Measurements from ENCODE around the gene LRRC25. TPM values are rescaled to one million over a fixed set of nuclear protein-coding genes. Genes with fewer than 3 reads are reported as not detected.

The LRRC25 gene
- total RNA-seq, 1 experiment from 2014 or later, result not detected

- CTCF ChIA-PET, result interaction anchor here (0.6 kb wide), 2 partner anchors 66 to 105 kb away, joined by 3 to 7 read pairs; no protein-coding TSS in a partner anchor
- Mint-ChIP-seq H3K4me1 (ENCODE audit: insufficient read depth, unreplicated experiment) (peaks cover 4% of the 10 kb centered on the region), H3K27me3 (ENCODE audit: insufficient read depth, unreplicated experiment) (no peaks in the 10 kb centered on the region), H3K36me3 (ENCODE audit: insufficient read depth, unreplicated experiment) (peaks cover 19% of the 10 kb centered on the region), H3K4me3 (ENCODE audit: unreplicated experiment) (no peak overlapping the region), H3K27ac (ENCODE audit: low read depth, unreplicated experiment) (no peak overlapping the region), H3K9me3 (ENCODE audit: unreplicated experiment) (no peaks in the 10 kb centered on the region)
- POLR2A ChIA-PET, result no interaction called here
- intact Hi-C loops (cut with micrococcal nuclease), result no loop called here
- TF ChIP-seq, protein P1, sequence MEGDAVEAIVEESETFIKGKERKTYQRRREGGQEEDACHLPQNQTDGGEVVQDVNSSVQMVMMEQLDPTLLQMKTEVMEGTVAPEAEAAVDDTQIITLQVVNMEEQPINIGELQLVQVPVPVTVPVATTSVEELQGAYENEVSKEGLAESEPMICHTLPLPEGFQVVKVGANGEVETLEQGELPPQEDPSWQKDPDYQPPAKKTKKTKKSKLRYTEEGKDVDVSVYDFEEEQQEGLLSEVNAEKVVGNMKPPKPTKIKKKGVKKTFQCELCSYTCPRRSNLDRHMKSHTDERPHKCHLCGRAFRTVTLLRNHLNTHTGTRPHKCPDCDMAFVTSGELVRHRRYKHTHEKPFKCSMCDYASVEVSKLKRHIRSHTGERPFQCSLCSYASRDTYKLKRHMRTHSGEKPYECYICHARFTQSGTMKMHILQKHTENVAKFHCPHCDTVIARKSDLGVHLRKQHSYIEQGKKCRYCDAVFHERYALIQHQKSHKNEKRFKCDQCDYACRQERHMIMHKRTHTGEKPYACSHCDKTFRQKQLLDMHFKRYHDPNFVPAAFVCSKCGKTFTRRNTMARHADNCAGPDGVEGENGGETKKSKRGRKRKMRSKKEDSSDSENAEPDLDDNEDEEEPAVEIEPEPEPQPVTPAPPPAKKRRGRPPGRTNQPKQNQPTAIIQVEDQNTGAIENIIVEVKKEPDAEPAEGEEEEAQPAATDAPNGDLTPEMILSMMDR (IDR thresholded peaks at IDR 0.05; ENCODE audit: unreplicated experiment), result no peak
- BruUV-seq (replicated peaks), result no TSS peak
- DNase-seq (ENCODE audit: unreplicated experiment), result no peak
Measured at GRCh38 chr19:18433735-18434398, 36.4 kb upstream of the LRRC25 start.

DNA sequence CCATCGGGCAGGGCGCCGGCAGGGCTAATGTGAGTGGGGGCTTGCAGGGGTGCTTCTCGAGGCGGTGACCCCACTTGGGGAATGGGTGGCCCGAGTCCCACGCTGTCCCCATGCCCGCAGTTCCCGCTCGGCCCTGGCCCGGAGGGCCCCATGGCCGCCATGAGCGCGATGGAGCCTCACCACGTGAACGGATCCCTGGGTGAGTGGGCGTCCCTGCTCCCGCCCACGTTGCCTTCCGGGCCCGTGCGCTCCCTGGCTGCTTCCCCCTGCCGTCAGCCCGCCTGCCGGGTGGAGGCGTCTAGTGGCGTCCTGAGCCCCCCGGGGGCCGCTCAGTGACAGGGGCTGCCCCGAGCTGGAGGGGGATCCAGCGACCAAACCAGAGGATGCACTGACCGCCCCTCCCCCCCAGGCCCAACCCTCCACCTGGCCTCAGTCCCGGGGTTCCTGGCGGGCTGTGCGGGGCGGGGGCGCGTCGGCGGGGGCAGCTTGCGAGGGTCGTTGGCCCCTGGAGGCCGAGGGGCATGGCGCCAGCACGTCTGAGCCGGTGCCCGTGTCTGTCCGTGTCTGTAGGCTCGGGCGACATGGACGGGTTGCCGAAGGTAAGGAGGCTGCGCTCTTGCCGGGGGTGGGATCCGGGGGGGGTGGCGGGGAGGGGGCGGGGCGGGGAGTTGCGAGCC, 35.7 kb upstream of the LRRC25 start:
- no peak overlapping the region for H3K27ac Mint-ChIP-seq (ENCODE audit: low read depth, unreplicated experiment)
- ChIA-PET POLR2A (no interaction called here), CTCF (no interaction called here)
- H3K36me3 Mint-ChIP-seq (ENCODE audit: insufficient read depth, unreplicated experiment), result peaks cover 19% of the 10 kb centered on the region
- intact Hi-C loops (cut with micrococcal nuclease), result no loop called here
- no TSS peak for BruUV-seq (replicated peaks)
- no peaks in the 10 kb centered on the region for H3K4me1 Mint-ChIP-seq (ENCODE audit: insufficient read depth, unreplicated experiment)
- DNase-seq (ENCODE audit: unreplicated experiment), result no peak
- H3K9me3 Mint-ChIP-seq (ENCODE audit: unreplicated experiment), result no peaks in the 10 kb centered on the region
- no peak overlapping the region for H3K4me3 Mint-ChIP-seq (ENCODE audit: unreplicated experiment)
- H3K27me3 Mint-ChIP-seq (ENCODE audit: insufficient read depth, unreplicated experiment), result no peaks in the 10 kb centered on the region
- TF ChIP-seq, protein P1 (IDR thresholded peaks at IDR 0.05; ENCODE audit: unreplicated experiment), result no peak

DNA sequence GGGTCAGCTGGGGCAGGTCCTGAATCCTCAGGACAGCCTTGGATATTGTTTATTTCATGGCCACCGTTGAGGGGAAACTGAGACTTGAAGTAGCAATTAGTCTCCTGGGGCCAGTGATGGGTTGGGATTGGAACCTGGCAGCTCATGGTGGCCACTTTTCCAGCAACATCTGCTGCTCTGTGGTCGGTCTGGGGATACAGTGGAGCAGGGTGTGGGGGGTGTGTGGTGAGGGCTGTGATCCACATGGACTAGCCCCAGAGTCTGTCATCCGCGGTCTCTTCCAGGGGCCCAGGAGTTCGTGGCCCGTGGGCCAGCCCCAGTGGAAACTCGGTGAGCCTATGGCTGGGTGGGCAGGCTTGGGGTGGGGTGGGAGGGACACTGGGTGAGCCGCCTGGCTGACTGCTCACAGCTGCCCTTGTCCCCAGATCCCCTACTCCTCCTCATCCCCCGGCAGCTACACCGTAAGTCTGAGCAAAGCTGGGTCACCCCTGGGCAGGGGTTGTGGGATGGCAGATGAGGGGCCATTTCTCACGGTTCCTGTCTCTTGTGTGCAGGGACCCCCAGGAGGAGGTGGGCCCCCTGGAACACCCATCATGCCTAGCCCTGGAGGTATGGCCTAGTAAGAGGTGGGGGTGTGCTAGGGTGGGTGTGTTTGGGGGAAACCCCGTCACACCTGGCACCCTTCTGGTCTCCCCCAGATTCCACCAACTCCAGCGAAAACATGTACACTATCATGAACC, 35.0 kb upstream of the LRRC25 start:
- no peaks in the 10 kb centered on the region for H3K9me3 Mint-ChIP-seq (ENCODE audit: unreplicated experiment)
- H3K4me1 Mint-ChIP-seq (ENCODE audit: insufficient read depth, unreplicated experiment), result no peaks in the 10 kb centered on the region
- peaks cover 17% of the 10 kb centered on the region for H3K36me3 Mint-ChIP-seq (ENCODE audit: insufficient read depth, unreplicated experiment)
- no peak overlapping the region for H3K27ac Mint-ChIP-seq (ENCODE audit: low read depth, unreplicated experiment)
- ChIA-PET POLR2A (interaction anchor here (0.7 to 1.3 kb wide), 2 partner anchors 12 to 31 kb away, joined by 3 to 6 read pairs; no protein-coding TSS in a partner anchor), CTCF (interaction anchor here (0.5 to 0.6 kb wide), 2 partner anchors 18 to 47 kb away, joined by 4 to 5 read pairs; partner anchors contain the start of gene GDF15)
- BruUV-seq (replicated peaks), result no TSS peak
- no peak overlapping the region for H3K4me3 Mint-ChIP-seq (ENCODE audit: unreplicated experiment)
- DNase-seq (ENCODE audit: unreplicated experiment), result no peak
- H3K27me3 Mint-ChIP-seq (ENCODE audit: insufficient read depth, unreplicated experiment), result no peaks in the 10 kb centered on the region
- intact Hi-C loops (cut with micrococcal nuclease), result no loop called here
- TF ChIP-seq, protein P1 (IDR thresholded peaks at IDR 0.05; ENCODE audit: unreplicated experiment), result no peak
